H1 (cell line): ENCODE results near the gene OLFML2B. TPM values are rescaled to one million over a fixed set of nuclear protein-coding genes. Genes with fewer than 3 reads are reported as not detected.

Experiments used
- CTCF ChIA-PET: fragments of 300-600 bp; sonication (Branson Sonifier 250); formaldehyde crosslinking; loops from one replicate; lab custom pipeline; 2021; ENCODE audit not compliant: partially characterized antibody; lab: Charles Lee
- POLR2A ChIA-PET: fragments of 300-600 bp; sonication (Branson Sonifier 250); formaldehyde crosslinking; loops from one replicate; lab custom pipeline; 2021; ENCODE audit warnings: inconsistent platforms; ENCODE audit not compliant: partially characterized antibody; lab: Charles Lee
- DNase-seq, 2 experiments: peaks; one replicate each; pipeline versions ENCODE4 v3.0.0 to v3.0.0-alpha.2; 2010 to 2022; ENCODE audit warnings: low spot score in 2 of 2, low read depth in 1 of 2, mixed read lengths in 1 of 2
- FAIRE-seq: peaks from 2 replicates; lab custom pipeline; 2011; peaks lifted over from hg19 to GRCh38; lab: Jason Lieb, UNC
- H2AFZ ChIP-seq: 2 replicates; pipeline ENCODE4 v1.8.1; 2012; ENCODE audit warnings: low read length, inconsistent platforms
- H2AK5ac ChIP-seq: 2 replicates; pipeline ENCODE4 v1.6.1; 2013; ENCODE audit warnings: low read depth, low read length
- H2BK120ac ChIP-seq: replicated peaks from 2 replicates; pipeline ENCODE3; 2013; ENCODE audit warnings: low read depth, low read length, inconsistent platforms
- H2BK12ac ChIP-seq: 2 replicates; pipeline ENCODE4 v1.6.1; 2013; ENCODE audit warnings: low read depth, low read length
- H2BK15ac ChIP-seq: 2 replicates; pipeline ENCODE4 v1.6.1; 2013; ENCODE audit warnings: low read length
- H2BK20ac ChIP-seq: 2 replicates; pipeline ENCODE4 v1.6.1; 2013; ENCODE audit warnings: low read length
- H2BK5ac ChIP-seq: 2 replicates; pipeline ENCODE4 v1.6.1; 2013; ENCODE audit warnings: low read depth, low read length
- H3K14ac ChIP-seq: 2 replicates; pipeline ENCODE4 v1.6.1; 2013; ENCODE audit warnings: inconsistent platforms; ENCODE audit not compliant: insufficient read length
- H3K18ac ChIP-seq: 2 replicates; pipeline ENCODE4 v1.6.1; 2013; ENCODE audit warnings: low read length; ENCODE audit errors: extremely low read depth
- H3K23ac ChIP-seq: 2 replicates; pipeline ENCODE4 v1.6.1; 2013; ENCODE audit warnings: inconsistent platforms; ENCODE audit not compliant: insufficient read length
- H3K23me2 ChIP-seq: 2 replicates; pipeline ENCODE4 v1.6.1; 2013; ENCODE audit warnings: low read depth, low read length
- H3K27ac ChIP-seq: 2 replicates; pipeline ENCODE4 v1.6.1; 2011; ENCODE audit warnings: low read depth, low read length, inconsistent platforms
- H3K27me3 ChIP-seq, 4 experiments: replicated peaks in 1 of 4; 1 replicate in 1 of 4; 2 replicates in 3 of 4; pipeline versions ENCODE4 v1.6.1 to v1.8.1; 2011 to 2013; ENCODE audit warnings: low read length in 3 of 4, mild to moderate bottlenecking in 3 of 4, inconsistent platforms in 2 of 4, mixed read lengths in 2 of 4, moderate library complexity in 1 of 4; ENCODE audit not compliant: control insufficient read depth in 3 of 4, insufficient read depth in 3 of 4; ENCODE audit errors: extremely low read depth in 1 of 4
- H3K36me3 ChIP-seq, 4 experiments: 2 replicates each; pipeline versions ENCODE4 v1.6.1 to v1.8.1; 2011 to 2013; ENCODE audit warnings: mild to moderate bottlenecking in 4 of 4, low read length in 3 of 4, moderate library complexity in 2 of 4, control low read depth in 1 of 4, inconsistent platforms in 1 of 4; ENCODE audit not compliant: insufficient read depth in 4 of 4, control insufficient read depth in 2 of 4
- H3K4ac ChIP-seq: replicated peaks from 2 replicates; pipeline ENCODE3; 2013; ENCODE audit warnings: low read length, low read depth, mixed read lengths, inconsistent platforms; ENCODE audit not compliant: insufficient read length
- H3K4me1 ChIP-seq, 4 experiments: replicated peaks in 1 of 4; 1 replicate in 1 of 4; 2 replicates in 3 of 4; pipeline versions ENCODE4 v1.6.1 to v1.8.1; 2011 to 2013; ENCODE audit warnings: low read length in 3 of 4, inconsistent platforms in 2 of 4, mixed read lengths in 1 of 4; ENCODE audit not compliant: insufficient read depth in 4 of 4, control insufficient read depth in 3 of 4
- H3K4me2 ChIP-seq, 2 experiments: 2 replicates each; pipeline versions ENCODE4 v1.6.1 to v1.8.1; 2011 to 2013; ENCODE audit warnings: low read depth in 2 of 2, low read length in 2 of 2, control low read depth in 1 of 2, inconsistent platforms in 1 of 2, mild to moderate bottlenecking in 1 of 2; ENCODE audit not compliant: insufficient read depth in 1 of 2
- H3K4me3 ChIP-seq, 4 experiments: fragments of 200-600, 300-600 bp in 1 of 4; sonication (generic), shearing (Covaris generic), sonication (Bioruptor Twin) in 1 of 4; 2 replicates each; pipeline versions ENCODE4 v1.5.1 to v1.8.1; 2011 to 2016; ENCODE audit warnings: low read length in 4 of 4, low read depth in 3 of 4, control low read depth in 2 of 4, inconsistent platforms in 2 of 4, mild to moderate bottlenecking in 2 of 4, mixed read lengths in 1 of 4, moderate library complexity in 1 of 4; ENCODE audit not compliant: insufficient read depth in 2 of 4; ENCODE audit errors: extremely low read depth in 1 of 4
- H3K56ac ChIP-seq: replicated peaks from 2 replicates; pipeline ENCODE3; 2013; ENCODE audit warnings: low read depth, mild to moderate bottlenecking, mixed read lengths, low read length, inconsistent platforms; ENCODE audit not compliant: insufficient read length
- H3K79me1 ChIP-seq: 2 replicates; pipeline ENCODE4 v1.6.1; 2013; ENCODE audit warnings: low read depth, low read length, control low read depth
- H3K79me2 ChIP-seq, 2 experiments: 2 replicates each; pipeline versions ENCODE4 v1.6.1 to v1.8.1; 2012 to 2013; ENCODE audit warnings: low read length in 2 of 2, mild to moderate bottlenecking in 2 of 2, inconsistent platforms in 1 of 2; ENCODE audit not compliant: insufficient read depth in 2 of 2, control insufficient read depth in 1 of 2
- H3K9ac ChIP-seq, 4 experiments: replicated peaks in 1 of 4; 1 replicate in 1 of 4; 2 replicates in 3 of 4; pipeline versions ENCODE4 v1.6.1 to v1.8.1; 2011 to 2013; ENCODE audit warnings: low read depth in 3 of 4, low read length in 3 of 4, control low read depth in 2 of 4, mild to moderate bottlenecking in 2 of 4, moderate library complexity in 2 of 4, inconsistent platforms in 1 of 4; ENCODE audit errors: extremely low read depth in 1 of 4
- H3K9me3 ChIP-seq, 2 experiments: 2 replicates each; pipeline versions ENCODE4 v1.6.1 to v1.8.1; 2012 to 2013; ENCODE audit warnings: mild to moderate bottlenecking in 2 of 2, moderate library complexity in 2 of 2, control low read depth in 1 of 2, inconsistent platforms in 1 of 2, low read depth in 1 of 2, low read length in 1 of 2, mixed read lengths in 1 of 2; ENCODE audit not compliant: insufficient read depth in 2 of 2
- H4K20me1 ChIP-seq, 2 experiments: replicated peaks in 1 of 2; 2 replicates each; pipeline versions ENCODE3 to v1.8.1; 2011 to 2013; ENCODE audit warnings: inconsistent platforms in 2 of 2, low read length in 2 of 2, mild to moderate bottlenecking in 1 of 2; ENCODE audit not compliant: insufficient read depth in 2 of 2, control insufficient read depth in 1 of 2
- H4K5ac ChIP-seq: 2 replicates; pipeline ENCODE4 v1.6.1; 2013; ENCODE audit warnings: low read length, low read depth, mixed read lengths, inconsistent platforms; ENCODE audit not compliant: insufficient read length
- H4K8ac ChIP-seq: 2 replicates; pipeline ENCODE4 v1.8.0; 2013; ENCODE audit warnings: mild to moderate bottlenecking, moderate library complexity, low read length, inconsistent platforms; ENCODE audit not compliant: insufficient read depth; ENCODE audit errors: extremely low read depth
- H4K91ac ChIP-seq: replicated peaks from 2 replicates; pipeline ENCODE3; 2013; ENCODE audit warnings: low read length, mixed read lengths, inconsistent platforms; ENCODE audit not compliant: insufficient read length
- CHD1 ChIP-seq: IDR thresholded peaks from 2 replicates; pipeline ENCODE4 v1.6.1; 2012; ENCODE audit warnings: low read depth, low read length, improper control_type of control experiment
- EGR1 ChIP-seq: IDR thresholded peaks from 2 replicates; pipeline ENCODE4 v1.6.1; 2011; ENCODE audit warnings: low read depth, low read length, borderline replicate concordance
- RBBP5 ChIP-seq: IDR thresholded peaks from 2 replicates; pipeline ENCODE4 v1.7.1; 2012; ENCODE audit warnings: low read depth, mild to moderate bottlenecking, inconsistent platforms, low read length, moderate library complexity, borderline replicate concordance
- TAF1 ChIP-seq: IDR thresholded peaks from 2 replicates; pipeline ENCODE4 v1.6.1; 2011; ENCODE audit warnings: mild to moderate bottlenecking, low read depth, low read length
- WGBS, 2 experiments: shearing (Covaris generic) in 1 of 2; methylation state at CpG; one replicate each; pipeline versions ENCODE4 v1.1.6 to v1.1.7; 2013 to 2015; ENCODE audit warnings: low lambda C conversion rate in 2 of 2, mixed read lengths in 2 of 2, inconsistent platforms in 1 of 2, low coverage in 1 of 2, missing lambda C conversion rate in 1 of 2; ENCODE audit not compliant: insufficient replicate concordance in 2 of 2, insufficient coverage in 1 of 2, insufficient read length in 1 of 2; ENCODE audit errors: extremely low coverage in 1 of 2, missing lambda C conversion rate in 1 of 2; 5-methylcytosine and 5-hydroxymethylcytosine counted together
- polyA plus RNA-seq, 7 experiments: library from polyadenylated mRNA; depleted of rRNA in 3 of 7; stranded (reverse) in 5 of 7; unstranded in 2 of 7; fragments of >200 nt in 5 of 7; fragments of 200-250 nt in 2 of 7; gene quantifications; 1 replicate in 5 of 7; 2 replicates in 1 of 7; 4 replicates in 1 of 7; pipeline versions ENCODE4 v1.2.1 to v1.2.3, GENCODE V29; 2011 to 2013; ENCODE audit warnings: missing spikeins in 2 of 7, mixed read lengths in 2 of 7
- total RNA-seq: library from RNA; stranded (reverse); fragmentation: NEBNext Ultra II Directional; extraction: Animal tissue kit (Norgen Biotek cat#: 25700); gene quantifications from 2 replicates; pipeline ENCODE4 v1.2.1, GENCODE V29; 2021
- TF ChIP-seq, protein P1 (sequence below): IDR thresholded peaks from 2 replicates; pipeline ENCODE4 v1.6.1; 2012; ENCODE audit warnings: inconsistent platforms

The OLFML2B gene
- total and polyA plus RNA-seq, 2 of the 8 experiments (the other 6 are each of a cell fraction or from before 2014, with no cell fraction given), result 6.5 to 10.4 TPM

DNA sequence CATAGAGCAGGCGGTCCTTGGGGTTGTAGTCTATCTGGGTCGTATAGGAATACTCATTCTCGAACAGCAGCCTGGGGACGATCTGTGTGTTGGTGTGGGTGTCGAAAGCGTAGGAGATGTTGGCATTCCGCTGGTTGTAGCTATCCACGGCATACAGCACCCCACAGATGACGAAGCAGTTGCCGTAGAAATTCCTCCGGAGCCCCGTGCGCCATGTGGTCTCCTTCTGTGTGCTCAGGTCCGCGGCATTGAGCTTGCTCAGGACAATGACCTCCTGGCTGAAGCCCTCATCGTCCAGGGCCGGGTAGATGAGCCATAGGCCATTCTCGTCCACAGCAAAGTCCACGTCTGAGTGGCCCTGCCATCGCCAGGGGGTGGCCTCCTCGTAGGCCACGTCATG lies 39.9 kb downstream of the OLFML2B start:
- no peak overlapping the region for H3K4me2 ChIP-seq
- H3K9me3 ChIP-seq, result peaks cover 2 to 9% of the 10 kb centered on the region in 2 experiments; a peak in 2 of 4 replicates
- H4K8ac ChIP-seq, result no peak overlapping the region
- no peak overlapping the region for H2BK15ac ChIP-seq
- H4K5ac ChIP-seq, result no peak overlapping the region
- no peak overlapping the region for H2AK5ac ChIP-seq
- H3K9ac ChIP-seq, result no peak overlapping the region
- no peak overlapping the region for H3K14ac ChIP-seq
- no peak overlapping the region for H3K27ac ChIP-seq
- H2BK20ac ChIP-seq, result no peak overlapping the region
- no peak overlapping the region for H2AFZ ChIP-seq
- CTCF ChIA-PET, result interaction anchor here (1.6 to 2.5 kb wide), 3 partner anchors 10 to 29 kb away, joined by 3 to 7 read pairs (median 6); no protein-coding TSS in a partner anchor
- no peak overlapping the region for H3K4ac ChIP-seq
- no peak overlapping the region for H3K56ac ChIP-seq
- H3K36me3 ChIP-seq, result no peaks in the 10 kb centered on the region
- DNase-seq, result no peak
- H3K18ac ChIP-seq, result no peak overlapping the region
- no peaks in the 10 kb centered on the region for H3K4me1 ChIP-seq
- TF ChIP-seq RBBP5, result no peak
- TF ChIP-seq EGR1, result no peak
- TF ChIP-seq CHD1, result no peak
- TF ChIP-seq, protein P1, sequence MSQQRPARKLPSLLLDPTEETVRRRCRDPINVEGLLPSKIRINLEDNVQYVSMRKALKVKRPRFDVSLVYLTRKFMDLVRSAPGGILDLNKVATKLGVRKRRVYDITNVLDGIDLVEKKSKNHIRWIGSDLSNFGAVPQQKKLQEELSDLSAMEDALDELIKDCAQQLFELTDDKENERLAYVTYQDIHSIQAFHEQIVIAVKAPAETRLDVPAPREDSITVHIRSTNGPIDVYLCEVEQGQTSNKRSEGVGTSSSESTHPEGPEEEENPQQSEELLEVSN, result no peak
- no peak for TF ChIP-seq TAF1
- 95% methylated on average over 22 of the region's 22 CpGs; no CpG with 5 or more reads in 1 of the 2 experiments for WGBS, 2 experiments
- no peaks in the 10 kb centered on the region for H4K20me1 ChIP-seq
- H3K79me2 ChIP-seq, result no peaks in the 10 kb centered on the region
- FAIRE-seq, result no peak
- no peaks in the 10 kb centered on the region; the same call in 1 of the 2 replicates for H3K23me2 ChIP-seq
- no peaks in the 10 kb centered on the region; a peak in 1 of 7 replicates for H3K27me3 ChIP-seq
- H2BK12ac ChIP-seq, result no peak overlapping the region
- no peak overlapping the region for H3K23ac ChIP-seq
- H2BK5ac ChIP-seq, result peak overlapping the region; percentile 2; the same call in 1 of the 2 replicates
- no peak overlapping the region for H4K91ac ChIP-seq
- H2BK120ac ChIP-seq, result no peak overlapping the region
- POLR2A ChIA-PET, result no interaction called here
- no peak overlapping the region for H3K4me3 ChIP-seq
- no peaks in the 10 kb centered on the region for H3K79me1 ChIP-seq
